ENCODE data around the gene HBZ. TPM values are rescaled to one million over a fixed set of nuclear protein-coding genes. Genes with fewer than 3 reads are reported as not detected.
A peak's percentile ranks its signal among the peaks of the same experiment; 100 is the strongest.

The HBZ gene
- total RNA-seq, 2 donors from 2014 or later = 1.4 TPM; not detected in 1

- H3K36me3 ChIP-seq = no peaks in the 10 kb centered on the region
- no peak for TF ChIP-seq CTCF (IDR thresholded peaks at IDR 0.05)
- DNase-seq = no peak
These were observed 40.1 kb upstream of the HBZ start for GRCh38 chr16:112153-112840.

GRCh38 chr16:114327-114726 is 38.1 kb upstream of the HBZ start:
- Histone ChIP-seq H3K27me3 (no peaks in the 10 kb centered on the region), H3K9ac (ENCODE audit: low read depth in 2 of 2, low read length in 2 of 2) (no peak overlapping the region), H3K4me3 (no peak overlapping the region), H3K9me3 (no peaks in the 10 kb centered on the region), H3K36me3 (no peaks in the 10 kb centered on the region), H3K4me1 (no peaks in the 10 kb centered on the region), H3K27ac (no peak overlapping the region)
- intact Hi-C loops (cut with DNase I) = no loop called here
- TF ChIP-seq CTCF (IDR thresholded peaks at IDR 0.05) = no peak
- DNase-seq = no peak

More at GRCh38 chr16:112153-112840, 40.1 kb upstream of the HBZ start:
- Histone ChIP-seq H3K4me1 (no peaks in the 10 kb centered on the region), H3K9me3 (no peaks in the 10 kb centered on the region), H3K4me3 (no peak overlapping the region), H3K27ac (no peak overlapping the region), H3K9ac (ENCODE audit: low read depth in 2 of 2, low read length in 2 of 2) (no peak overlapping the region), H3K27me3 (no peaks in the 10 kb centered on the region)
- intact Hi-C loops (cut with DNase I) = no loop called here

GRCh38 chr16:116015-116414 is 36.4 kb upstream of the HBZ start:
- DNase-seq = no peak
- no peaks in the 10 kb centered on the region for H3K4me1 ChIP-seq
- TF ChIP-seq CTCF (IDR thresholded peaks at IDR 0.05) = no peak
- H3K9ac ChIP-seq (ENCODE audit: low read depth in 2 of 2, low read length in 2 of 2) = no peak overlapping the region
- no peak overlapping the region for H3K4me3 ChIP-seq
- H3K36me3 ChIP-seq = no peaks in the 10 kb centered on the region
- H3K9me3 ChIP-seq = no peaks in the 10 kb centered on the region
- no peak overlapping the region for H3K27ac ChIP-seq
- intact Hi-C loops (cut with DNase I) = no loop called here
- no peaks in the 10 kb centered on the region for H3K27me3 ChIP-seq

- intact Hi-C loops (cut with DNase I) = no loop called here
- H3K27me3 ChIP-seq = no peaks in the 10 kb centered on the region
- TF ChIP-seq CTCF (IDR thresholded peaks at IDR 0.05) = peak; percentile 76
- DNase-seq = peak; percentile 90
- no peak overlapping the region for H3K4me3 ChIP-seq
- H3K4me1 ChIP-seq = no peaks in the 10 kb centered on the region
- no peak overlapping the region for H3K9ac ChIP-seq (ENCODE audit: low read depth in 2 of 2, low read length in 2 of 2)
- H3K36me3 ChIP-seq = no peaks in the 10 kb centered on the region
- no peak overlapping the region for H3K27ac ChIP-seq
- no peaks in the 10 kb centered on the region for H3K9me3 ChIP-seq
These were observed 34.8 kb upstream of the HBZ start for GRCh38 chr16:117379-118365.

GRCh38 chr16:118857-119256 is 33.6 kb upstream of the HBZ start:
- no peaks in the 10 kb centered on the region for H3K9me3 ChIP-seq
- H3K4me1 ChIP-seq = no peaks in the 10 kb centered on the region
- no peak for DNase-seq
- no peak overlapping the region for H3K4me3 ChIP-seq
- no peak overlapping the region for H3K9ac ChIP-seq (ENCODE audit: low read depth in 2 of 2, low read length in 2 of 2)
- no peak overlapping the region for H3K27ac ChIP-seq
- no peaks in the 10 kb centered on the region for H3K36me3 ChIP-seq
- TF ChIP-seq CTCF (IDR thresholded peaks at IDR 0.05) = no peak
- H3K27me3 ChIP-seq = no peaks in the 10 kb centered on the region
- intact Hi-C loops (cut with DNase I) = no loop called here

All from colonic mucosa (tissue), 4 donors.